Colonic mucosa (tissue), 4 donors: Measurements from ENCODE around the gene SERPINE1. TPM values are rescaled to one million over a fixed set of nuclear protein-coding genes. Genes with fewer than 3 reads are reported as not detected.
"Not testable (repeated sequence)": the region's sequence is repeated elsewhere in the genome, so short reads cannot be mapped to it uniquely, and the experiment has no call there.

Experiments
- DNase-seq: peaks from one replicate; pipeline ENCODE4 v3.0.0-alpha.2; 2020
- H3K27ac ChIP-seq: fragments of 200-600 bp; one replicate; pipeline ENCODE4 v1.8.0; 2021
- H3K27me3 ChIP-seq: fragments of 200-600 bp; one replicate; pipeline ENCODE4 v1.8.0; 2021
- H3K36me3 ChIP-seq: fragments of 200-600 bp; one replicate; pipeline ENCODE4 v1.8.0; 2021
- H3K4me1 ChIP-seq: fragments of 200-600 bp; one replicate; pipeline ENCODE4 v1.8.0; 2021; ENCODE audit warnings: mild to moderate bottlenecking
- H3K4me3 ChIP-seq: fragments of 200-600 bp; one replicate; pipeline ENCODE4 v1.8.0; 2021
- H3K9ac ChIP-seq, 2 donors: one replicate each; pipeline ENCODE4 v1.7.0; 2013; ENCODE audit warnings: control low read depth in 2 of 2, low read depth in 2 of 2, low read length in 2 of 2
- H3K9me3 ChIP-seq: fragments of 200-600 bp; one replicate; pipeline ENCODE4 v1.8.0; 2021
- CTCF ChIP-seq: fragments of 200-600 bp; IDR thresholded peaks from one replicate; pipeline ENCODE4 v1.8.0; 2022; ENCODE audit warnings: antibody characterized with exemption, mild to moderate bottlenecking
- intact Hi-C: fragments of 100-400 bp; cut with DNase I; formaldehyde crosslinking; loops from one replicate; pipeline ENCODE4 v1.14.1; 2022
- total RNA-seq, 2 donors: library from RNA; stranded (reverse); fragmentation: NEBNext Ultra II Directional in 1 of 2; extraction: Animal tissue kit (Norgen Biotek cat#: 25700) in 1 of 2; gene quantifications; one replicate each; pipeline ENCODE4 v1.2.1, GENCODE V29; 2021
- donor health status: healthy.
- donor health status: DM: no; HTN: no; CAD: no.
- donor health status: DM: no; HTN: no; CAD: no.

Gene SERPINE1
- total RNA-seq, 2 donors from 2014 or later: 1.4 to 6.1 TPM

DNA sequence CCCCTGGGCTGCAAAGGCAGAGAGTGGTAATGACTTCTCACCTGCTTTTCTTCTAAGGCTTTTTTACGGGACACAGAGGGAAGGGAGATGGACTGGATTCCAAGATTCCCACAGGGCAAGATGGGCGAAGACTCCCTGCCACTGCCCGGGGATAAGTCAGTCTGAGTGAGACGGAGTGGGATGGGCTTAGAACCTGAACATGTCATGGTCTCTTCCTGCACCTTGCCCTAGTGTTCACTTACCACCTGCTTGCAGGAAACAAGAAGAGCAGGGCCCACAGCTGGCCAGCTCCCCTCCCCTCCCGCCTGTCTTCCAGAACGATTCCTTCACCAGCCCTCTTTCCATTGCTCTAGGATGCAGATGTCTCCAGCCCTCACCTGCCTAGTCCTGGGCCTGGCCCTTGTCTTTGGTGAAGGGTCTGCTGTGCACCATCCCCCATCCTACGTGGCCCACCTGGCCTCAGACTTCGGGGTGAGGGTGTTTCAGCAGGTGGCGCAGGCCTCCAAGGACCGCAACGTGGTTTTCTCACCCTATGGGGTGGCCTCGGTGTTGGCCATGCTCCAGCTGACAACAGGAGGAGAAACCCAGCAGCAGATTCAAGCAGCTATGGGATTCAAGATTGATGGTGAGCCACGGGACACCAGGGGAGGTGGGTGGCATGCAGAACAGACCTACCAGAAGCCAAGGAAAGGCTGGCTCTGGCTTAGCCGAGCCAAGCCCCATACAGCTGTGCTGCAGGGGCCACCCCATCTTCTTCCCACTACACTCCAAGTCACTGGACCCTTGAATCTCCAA is 1.3 kb downstream of the SERPINE1 start:
- Histone ChIP-seq H3K4me1 (peaks cover 4% of the 10 kb centered on the region), H3K36me3 (no peaks in the 10 kb centered on the region), H3K9me3 (no peaks in the 10 kb centered on the region), H3K9ac (no peak overlapping the region), H3K4me3 (no peak overlapping the region), H3K27me3 (no peaks in the 10 kb centered on the region), H3K27ac (no peak overlapping the region)
- no peak for DNase-seq
- TF ChIP-seq CTCF: no peak
- intact Hi-C loops: no loop called here

GRCh38 chr7:101129603-101130117 is 2.8 kb downstream of the SERPINE1 start:
- Histone ChIP-seq H3K36me3 (no peaks in the 10 kb centered on the region), H3K9me3 (no peaks in the 10 kb centered on the region), H3K4me1 (peaks cover 4% of the 10 kb centered on the region), H3K27me3 (no peaks in the 10 kb centered on the region), H3K9ac (no peak overlapping the region), H3K4me3 (no peak overlapping the region), H3K27ac (no peak overlapping the region)
- DNase-seq: no peak
- intact Hi-C loops: no loop called here
- no peak for TF ChIP-seq CTCF

DNA sequence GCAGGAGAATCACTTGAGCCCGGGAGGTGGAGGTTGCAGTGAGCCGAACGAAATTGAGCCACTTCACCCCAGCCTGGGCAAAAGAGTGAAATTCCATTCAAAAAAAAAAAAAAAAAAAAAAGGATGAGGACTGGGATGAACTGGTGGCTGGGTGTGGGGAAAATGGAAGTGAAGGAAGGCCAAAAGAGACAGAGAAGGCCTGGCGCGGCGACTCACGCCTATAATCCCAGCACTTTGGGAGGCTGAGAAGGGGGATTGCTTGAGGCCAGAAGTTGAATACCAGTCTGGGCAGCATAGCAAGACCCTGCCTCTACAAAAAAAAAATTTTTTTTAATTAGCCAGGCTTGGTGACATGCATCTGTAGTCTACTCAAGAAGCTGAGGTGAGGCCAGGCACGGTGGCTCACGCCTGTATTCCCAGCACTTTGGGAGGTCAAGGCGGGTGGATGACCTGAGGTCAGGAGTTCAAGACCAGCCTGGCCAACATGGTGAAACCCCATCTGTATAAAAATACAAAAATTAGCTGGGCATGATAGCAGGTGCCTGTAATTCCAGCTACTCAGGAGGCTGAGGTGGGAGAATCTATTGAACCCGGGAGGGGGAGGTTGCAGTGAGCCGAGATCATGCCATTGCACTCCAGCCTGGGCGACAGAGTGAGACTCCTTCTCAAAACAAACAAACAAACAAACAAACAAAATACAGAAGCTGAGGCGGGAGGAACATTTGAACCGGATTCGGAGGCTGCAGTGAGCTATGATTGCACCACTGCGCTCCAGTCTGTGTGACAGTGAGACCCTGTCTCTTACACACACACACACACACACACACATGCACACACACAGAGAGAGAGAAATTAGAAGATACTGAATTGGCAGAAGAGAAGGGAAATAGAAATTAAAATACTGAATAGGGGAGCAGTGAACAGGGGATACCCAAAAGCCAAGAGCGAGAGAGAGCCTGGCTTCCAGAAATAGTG is 6.0 kb downstream of the SERPINE1 start:
- H3K9ac ChIP-seq, intact Hi-C loops, H3K4me1 ChIP-seq, H3K27ac ChIP-seq, H3K4me3 ChIP-seq, DNase-seq, H3K27me3 ChIP-seq, H3K9me3 ChIP-seq, H3K36me3 ChIP-seq: not testable (repeated sequence)

GRCh38 chr7:101133621-101134398 is 6.9 kb downstream of the SERPINE1 start:
- DNase-seq: no peak
- no peaks in the 10 kb centered on the region for H3K36me3 ChIP-seq
- intact Hi-C loops: no loop called here
- H3K4me3 ChIP-seq: no peak overlapping the region
- H3K9ac ChIP-seq: no peak overlapping the region
- H3K27me3 ChIP-seq: no peaks in the 10 kb centered on the region
- H3K4me1 ChIP-seq: peaks cover 5% of the 10 kb centered on the region
- H3K9me3 ChIP-seq: no peaks in the 10 kb centered on the region
- TF ChIP-seq CTCF: no peak
- H3K27ac ChIP-seq: no peak overlapping the region

- no peak for TF ChIP-seq CTCF
- intact Hi-C loops: no loop called here
- H3K4me1 ChIP-seq: peaks cover 5% of the 10 kb centered on the region
- DNase-seq: no peak
- no peaks in the 10 kb centered on the region for H3K9me3 ChIP-seq
- H3K27ac ChIP-seq: no peak overlapping the region
- H3K4me3 ChIP-seq: no peak overlapping the region
- H3K27me3 ChIP-seq: no peaks in the 10 kb centered on the region
- H3K9ac ChIP-seq: no peak overlapping the region
- H3K36me3 ChIP-seq: no peaks in the 10 kb centered on the region
Measured at GRCh38 chr7:101134399-101134980, 7.6 kb downstream of the SERPINE1 start.
